HG03520 (cell line): Measurements from ENCODE around the gene PGA4.
"Not testable (repeated sequence)": the region's sequence is repeated elsewhere in the genome, so short reads cannot be mapped to it uniquely, and the experiment has no call there.

Experiments
- ATAC-seq: cut with Tn5 transposase; IDR thresholded peaks from one replicate; pipeline ENCODE4 v1.9.1; 2021; ENCODE audit warnings: mild to moderate bottlenecking, moderate library complexity; ENCODE audit not compliant: unreplicated experiment

PGA4 gene

DNA sequence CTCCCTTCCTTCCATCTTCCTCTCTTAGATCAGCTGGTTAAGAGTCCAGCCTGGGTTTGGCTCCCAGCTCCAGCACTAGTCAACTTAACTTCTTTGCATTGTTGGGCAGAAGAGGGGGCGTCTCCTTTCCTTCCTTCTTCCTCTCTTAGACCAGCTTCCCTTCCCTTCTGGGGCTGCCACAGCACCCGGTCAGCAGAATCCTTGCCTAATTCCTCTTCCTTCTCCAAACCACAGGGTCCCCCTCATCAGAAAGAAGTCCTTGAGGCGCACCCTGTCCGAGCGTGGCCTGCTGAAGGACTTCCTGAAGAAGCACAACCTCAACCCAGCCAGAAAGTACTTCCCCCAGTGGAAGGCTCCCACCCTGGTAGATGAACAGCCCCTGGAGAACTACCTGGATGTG, 18.3 kb upstream of the PGA4 start:
- ATAC-seq: not testable (repeated sequence)

GRCh38 chr11:61204502-61205059, 17.6 kb upstream of the PGA4 start:
- ATAC-seq: not testable (repeated sequence)

- not testable (repeated sequence) for ATAC-seq
These were observed 14.4 kb upstream of the PGA4 start for GRCh38 chr11:61207636-61208310.

GRCh38 chr11:61210629-61211028, 11.5 kb upstream of the PGA4 start:
- not testable (repeated sequence) for ATAC-seq

DNA sequence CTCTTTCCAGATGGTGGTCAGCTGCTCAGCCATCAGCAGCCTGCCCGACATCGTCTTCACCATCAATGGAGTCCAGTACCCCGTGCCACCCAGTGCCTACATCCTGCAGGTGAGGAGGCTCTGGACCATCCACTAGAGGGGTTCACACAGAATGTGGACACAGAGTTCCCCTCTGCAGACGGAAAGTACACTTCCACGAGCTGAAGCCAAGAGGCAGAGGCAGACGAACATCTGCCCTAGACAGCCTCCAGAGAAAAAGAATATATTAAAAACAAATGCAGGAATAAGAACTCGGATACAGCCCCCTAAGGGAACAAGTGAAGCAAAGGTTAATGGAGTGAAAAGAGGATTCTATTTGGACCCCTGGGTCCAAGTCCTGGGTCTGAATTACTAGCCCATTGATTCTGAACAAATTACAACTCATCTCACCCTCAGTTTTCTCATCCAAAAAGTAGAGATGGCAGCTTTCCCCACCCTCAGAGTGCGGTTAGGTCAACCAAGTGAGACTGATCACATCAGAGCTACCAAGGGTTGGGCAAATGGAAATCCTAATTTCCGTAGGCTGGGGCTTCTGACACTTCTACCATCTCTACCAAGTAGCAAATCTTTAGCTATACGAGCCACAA, 10.7 kb upstream of the PGA4 start:
- ATAC-seq: not testable (repeated sequence)

- ATAC-seq: not testable (repeated sequence)
These were observed 9.9 kb upstream of the PGA4 start for GRCh38 chr11:61212202-61212601.

GRCh38 chr11:61213711-61214324, 8.3 kb upstream of the PGA4 start:
- not testable (repeated sequence) for ATAC-seq

GRCh38 chr11:61218306-61218705, 3.8 kb upstream of the PGA4 start:
- ATAC-seq: not testable (repeated sequence)

GRCh38 chr11:61219016-61219415, 3.1 kb upstream of the PGA4 start:
- ATAC-seq: not testable (repeated sequence)

GRCh38 chr11:61222692-61223091, 545 bp downstream of the PGA4 start:
- not testable (repeated sequence) for ATAC-seq

DNA sequence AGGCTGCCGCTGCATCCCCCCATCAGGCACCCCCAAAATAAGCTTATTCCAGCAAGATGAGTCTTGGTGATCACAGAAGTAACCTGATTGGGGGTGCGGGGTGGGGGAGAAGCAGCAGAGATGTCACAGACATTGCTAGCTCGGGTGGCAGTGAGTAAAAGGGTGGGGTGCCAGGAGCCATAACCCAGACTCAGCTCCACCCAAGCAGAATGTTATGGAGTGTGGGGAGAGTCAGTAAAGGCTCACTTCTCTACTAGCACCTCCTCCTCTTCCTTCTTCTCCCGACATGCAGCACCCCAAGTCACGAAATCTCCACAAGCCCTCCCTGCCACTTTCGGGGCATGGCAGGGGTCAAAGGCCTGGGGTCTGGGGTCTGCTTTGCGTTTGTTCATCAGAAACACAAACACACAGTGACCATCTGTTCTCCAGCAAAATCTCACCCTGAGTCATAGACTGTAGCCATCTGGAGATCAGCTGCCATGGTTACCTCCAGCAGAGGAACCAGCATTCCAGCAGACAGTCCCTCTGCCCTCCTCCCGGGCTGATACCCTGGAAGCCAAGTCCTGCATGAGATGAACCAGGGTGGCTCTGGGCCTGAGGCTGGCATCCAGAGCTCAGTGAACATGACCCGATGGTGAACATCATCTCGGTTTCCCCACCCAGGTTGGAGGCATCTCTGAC, 4.5 kb downstream of the PGA4 start:
- not testable (repeated sequence) for ATAC-seq

DNA sequence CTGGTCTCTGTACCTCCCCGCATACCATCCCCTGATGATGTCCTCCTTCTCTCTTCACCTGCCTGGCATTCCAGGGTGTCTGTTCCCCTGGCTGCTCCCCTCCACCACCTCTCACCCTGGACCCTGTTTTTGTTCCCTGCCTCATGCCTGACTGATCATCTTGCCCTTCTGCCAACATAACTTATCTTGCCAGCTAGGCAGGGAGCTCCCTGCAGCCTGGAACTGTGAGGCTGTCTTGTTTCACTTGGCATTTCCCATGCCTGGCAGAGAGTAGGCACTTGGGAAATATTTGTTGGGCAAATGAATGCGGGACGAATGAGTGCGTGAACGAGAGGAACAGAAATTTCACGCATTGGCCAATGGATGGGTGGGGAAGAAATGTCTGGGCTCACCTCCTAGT, 7.3 kb downstream of the PGA4 start:
- ATAC-seq: not testable (repeated sequence)

- ATAC-seq: not testable (repeated sequence)
These were observed 8.9 kb downstream of the PGA4 start for GRCh38 chr11:61231033-61231432.

- ATAC-seq: not testable (repeated sequence)
These were observed 9.4 kb downstream of the PGA4 start for GRCh38 chr11:61231585-61231984.

- not testable (repeated sequence) for ATAC-seq
These were observed 10.5 kb downstream of the PGA4 start for GRCh38 chr11:61232548-61233145.

GRCh38 chr11:61237130-61237529, 15.0 kb downstream of the PGA4 start:
- not testable (repeated sequence) for ATAC-seq

- not testable (repeated sequence) for ATAC-seq
These were observed 18.1 kb downstream of the PGA4 start for GRCh38 chr11:61240288-61240687.

GRCh38 chr11:61240875-61241274, 18.7 kb downstream of the PGA4 start, which contains the start of gene PGA5:
Gene PGA5, plus strand, starts transcription at chr11:61241175. Its CDS starts 52 bp downstream, at chr11:61241227.
- ATAC-seq: not testable (repeated sequence)

DNA sequence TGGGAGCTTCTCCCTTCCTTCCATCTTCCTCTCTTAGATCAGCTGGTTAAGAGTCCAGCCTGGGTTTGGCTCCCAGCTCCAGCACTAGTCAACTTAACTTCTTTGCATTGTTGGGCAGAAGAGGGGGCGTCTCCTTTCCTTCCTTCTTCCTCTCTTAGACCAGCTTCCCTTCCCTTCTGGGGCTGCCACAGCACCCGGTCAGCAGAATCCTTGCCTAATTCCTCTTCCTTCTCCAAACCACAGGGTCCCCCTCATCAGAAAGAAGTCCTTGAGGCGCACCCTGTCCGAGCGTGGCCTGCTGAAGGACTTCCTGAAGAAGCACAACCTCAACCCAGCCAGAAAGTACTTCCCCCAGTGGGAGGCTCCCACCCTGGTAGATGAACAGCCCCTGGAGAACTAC, 19.4 kb downstream of the PGA4 start:
- ATAC-seq: not testable (repeated sequence)

DNA sequence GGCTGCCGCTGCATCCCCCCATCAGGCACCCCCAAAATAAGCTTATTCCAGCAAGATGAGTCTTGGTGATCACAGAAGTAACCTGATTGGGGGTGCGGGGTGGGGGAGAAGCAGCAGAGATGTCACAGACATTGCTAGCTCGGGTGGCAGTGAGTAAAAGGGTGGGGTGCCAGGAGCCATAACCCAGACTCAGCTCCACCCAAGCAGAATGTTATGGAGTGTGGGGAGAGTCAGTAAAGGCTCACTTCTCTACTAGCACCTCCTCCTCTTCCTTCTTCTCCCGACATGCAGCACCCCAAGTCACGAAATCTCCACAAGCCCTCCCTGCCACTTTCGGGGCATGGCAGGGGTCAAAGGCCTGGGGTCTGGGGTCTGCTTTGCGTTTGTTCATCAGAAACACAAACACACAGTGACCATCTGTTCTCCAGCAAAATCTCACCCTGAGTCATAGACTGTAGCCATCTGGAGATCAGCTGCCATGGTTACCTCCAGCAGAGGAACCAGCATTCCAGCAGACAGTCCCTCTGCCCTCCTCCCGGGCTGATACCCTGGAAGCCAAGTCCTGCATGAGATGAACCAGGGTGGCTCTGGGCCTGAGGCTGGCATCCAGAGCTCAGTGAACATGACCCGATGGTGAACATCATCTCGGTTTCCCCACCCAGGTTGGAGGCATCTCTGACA, 23.3 kb downstream of the PGA4 start:
- not testable (repeated sequence) for ATAC-seq
